Measurements from ENCODE around the gene ANKRD13B.
A peak's percentile ranks its signal among the peaks of the same experiment; 100 is the strongest.

ANKRD13B gene

DNA sequence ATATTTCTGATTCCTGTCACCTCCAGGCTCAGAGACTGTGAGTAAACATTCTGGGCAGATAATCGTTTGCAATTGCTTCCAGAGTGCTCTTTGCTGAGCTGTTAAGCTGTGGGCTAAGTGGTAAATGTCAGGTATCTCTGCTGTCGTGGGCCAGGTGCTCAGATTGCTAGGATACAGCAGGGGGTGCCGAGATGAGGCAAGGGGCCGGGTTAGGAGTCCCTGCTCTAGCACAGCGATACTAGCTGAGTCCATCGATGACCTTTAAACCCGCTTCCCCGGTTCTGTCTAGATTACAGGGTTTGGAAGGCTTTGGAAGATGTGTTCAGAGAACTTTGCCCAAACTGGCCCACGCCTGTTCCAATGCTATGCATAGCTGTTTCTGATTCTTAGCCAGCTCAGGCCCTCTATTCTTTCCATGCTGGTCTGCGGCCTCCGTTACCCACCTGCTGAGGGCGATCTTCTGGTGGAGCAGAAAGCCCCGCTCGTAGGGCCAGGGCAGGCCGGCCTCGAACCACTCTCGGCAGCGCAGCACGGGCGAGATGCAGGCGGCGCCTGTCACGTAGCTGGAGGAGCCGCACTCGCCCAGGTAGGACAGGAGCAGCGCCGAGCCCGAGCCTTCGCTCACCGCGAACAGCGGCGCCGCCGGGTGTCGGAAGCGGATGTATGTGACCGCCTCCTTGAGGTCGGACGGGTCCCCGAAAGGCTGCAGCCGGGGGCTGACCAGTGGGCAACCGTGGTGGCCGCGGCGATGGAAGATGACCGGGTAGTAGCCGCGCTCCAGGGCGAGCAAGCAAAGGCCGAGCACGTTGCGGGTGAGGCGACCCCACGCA, 27.1 kb upstream of the ANKRD13B start:
- Histone ChIP-seq H3K9me3 (ENCODE audit: control insufficient read depth, low read length) (no peaks in the 10 kb centered on the region), H3K27ac (no peak overlapping the region)

DNA sequence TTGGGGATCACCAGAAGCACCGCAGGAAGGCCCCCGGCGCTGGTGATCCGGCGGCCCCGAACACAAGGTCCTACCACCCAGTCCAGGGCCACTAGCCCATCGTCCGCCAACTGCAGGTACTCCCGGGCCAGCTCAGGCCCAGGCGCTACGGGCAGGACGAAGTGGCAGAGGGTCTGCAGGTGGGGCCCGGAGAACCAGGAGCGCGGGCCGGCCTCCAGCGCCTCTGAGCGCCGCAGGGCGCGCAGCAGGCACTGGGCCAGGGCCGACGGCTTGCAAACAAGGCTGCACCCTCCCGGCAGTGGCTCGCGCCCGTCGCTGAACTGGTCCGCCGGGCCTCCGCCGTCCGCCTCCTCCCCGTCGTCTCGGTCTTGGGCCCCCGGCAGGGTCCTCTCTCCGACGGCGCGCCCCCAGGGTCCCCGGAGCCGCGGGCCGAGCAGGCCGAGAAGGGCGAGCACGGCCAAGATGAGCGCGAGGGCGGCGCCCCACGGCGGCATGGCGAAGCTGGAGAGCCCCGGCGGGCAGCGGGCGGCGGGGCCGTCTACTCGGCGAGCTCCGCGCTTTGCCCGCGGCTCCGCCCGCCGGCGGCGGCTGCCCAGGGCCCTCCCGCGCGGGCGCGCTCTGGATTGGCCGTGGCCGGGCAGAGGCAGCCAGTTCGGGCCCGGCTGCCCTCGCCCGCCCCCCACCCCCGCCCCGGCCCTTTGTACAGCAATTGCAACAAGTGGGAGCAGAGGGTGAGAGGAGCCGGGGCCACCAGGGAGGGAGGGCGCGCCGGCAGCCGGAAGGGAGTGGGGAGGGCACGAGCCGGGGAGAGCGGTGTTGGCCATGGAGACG, 26.2 kb upstream of the ANKRD13B start, which contains the start of gene ABHD15:
ABHD15 (minus strand) TSS at position 565 of the 831 bp plus-strand sequence; CDS start at position 494, 71 bp downstream.
- Histone ChIP-seq H2AFZ (peak within 1 kb of the TSS; percentile 94), H3K9ac (peak within 1 kb of the TSS; percentile 46), H3K4me2 (ENCODE audit: low read length) (peak within 1 kb of the TSS; percentile 86), H3K27me3 (ENCODE audit: control insufficient read depth, insufficient read depth, low read length) (no peaks in the 10 kb centered on the region), H3K4me1 (peaks cover 8% of the 10 kb centered on the region), H3K9me3 (ENCODE audit: control insufficient read depth, low read length) (no peaks in the 10 kb centered on the region), H3K79me2 (no peaks in the 10 kb centered on the region), H3K36me3 (ENCODE audit: control insufficient read depth, insufficient read depth, low read length) (no peaks in the 10 kb centered on the region), H3K4me3 (ENCODE audit: low read depth, low read length) (peak within 1 kb of the TSS; percentile 63), H3K27ac (peak within 1 kb of the TSS; percentile 79)
- TF ChIP-seq, protein P1, sequence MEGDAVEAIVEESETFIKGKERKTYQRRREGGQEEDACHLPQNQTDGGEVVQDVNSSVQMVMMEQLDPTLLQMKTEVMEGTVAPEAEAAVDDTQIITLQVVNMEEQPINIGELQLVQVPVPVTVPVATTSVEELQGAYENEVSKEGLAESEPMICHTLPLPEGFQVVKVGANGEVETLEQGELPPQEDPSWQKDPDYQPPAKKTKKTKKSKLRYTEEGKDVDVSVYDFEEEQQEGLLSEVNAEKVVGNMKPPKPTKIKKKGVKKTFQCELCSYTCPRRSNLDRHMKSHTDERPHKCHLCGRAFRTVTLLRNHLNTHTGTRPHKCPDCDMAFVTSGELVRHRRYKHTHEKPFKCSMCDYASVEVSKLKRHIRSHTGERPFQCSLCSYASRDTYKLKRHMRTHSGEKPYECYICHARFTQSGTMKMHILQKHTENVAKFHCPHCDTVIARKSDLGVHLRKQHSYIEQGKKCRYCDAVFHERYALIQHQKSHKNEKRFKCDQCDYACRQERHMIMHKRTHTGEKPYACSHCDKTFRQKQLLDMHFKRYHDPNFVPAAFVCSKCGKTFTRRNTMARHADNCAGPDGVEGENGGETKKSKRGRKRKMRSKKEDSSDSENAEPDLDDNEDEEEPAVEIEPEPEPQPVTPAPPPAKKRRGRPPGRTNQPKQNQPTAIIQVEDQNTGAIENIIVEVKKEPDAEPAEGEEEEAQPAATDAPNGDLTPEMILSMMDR (IDR thresholded peaks at IDR 0.05), result no peak

More for the DNA sequence above, 27.1 kb upstream of the ANKRD13B start:
- H3K36me3 ChIP-seq (ENCODE audit: control insufficient read depth, insufficient read depth, low read length), result no peaks in the 10 kb centered on the region
- no peaks in the 10 kb centered on the region for H3K27me3 ChIP-seq (ENCODE audit: control insufficient read depth, insufficient read depth, low read length)
- H3K4me3 ChIP-seq (ENCODE audit: low read depth, low read length), result peak overlapping the region; percentile 19
- peak overlapping the region; percentile 76 for H3K4me2 ChIP-seq (ENCODE audit: low read length)
- peaks cover 8% of the 10 kb centered on the region for H3K4me1 ChIP-seq
- peak overlapping the region; percentile 71 for H2AFZ ChIP-seq
- no peaks in the 10 kb centered on the region for H3K79me2 ChIP-seq
- no peak overlapping the region for H3K9ac ChIP-seq
- TF ChIP-seq, protein P1 (IDR thresholded peaks at IDR 0.05), result no peak

DNA sequence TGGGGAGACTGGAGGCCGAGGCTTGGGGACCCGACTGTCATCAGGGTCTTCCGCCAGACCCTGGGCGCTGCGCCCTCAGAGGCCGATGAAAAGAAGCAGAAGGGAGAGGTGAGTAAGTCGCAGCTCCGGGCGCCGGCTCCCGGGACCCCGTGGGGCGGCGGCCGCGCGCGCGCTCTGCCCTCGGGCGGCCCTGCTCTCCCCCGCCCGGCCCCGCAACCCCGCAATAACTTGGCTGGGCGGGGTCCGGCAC, 25.7 kb upstream of the ANKRD13B start:
- no peaks in the 10 kb centered on the region for H3K9me3 ChIP-seq (ENCODE audit: control insufficient read depth, low read length)
- TF ChIP-seq, protein P1 (IDR thresholded peaks at IDR 0.05), result no peak
- H3K36me3 ChIP-seq (ENCODE audit: control insufficient read depth, insufficient read depth, low read length), result no peaks in the 10 kb centered on the region
- H2AFZ ChIP-seq, result peak overlapping the region; percentile 94
- peak overlapping the region; percentile 63 for H3K4me3 ChIP-seq (ENCODE audit: low read depth, low read length)
- peaks cover 8% of the 10 kb centered on the region for H3K4me1 ChIP-seq
- H3K4me2 ChIP-seq (ENCODE audit: low read length), result peak overlapping the region; percentile 86
- no peaks in the 10 kb centered on the region for H3K27me3 ChIP-seq (ENCODE audit: control insufficient read depth, insufficient read depth, low read length)
- H3K79me2 ChIP-seq, result no peaks in the 10 kb centered on the region
- H3K27ac ChIP-seq, result no peak overlapping the region
- no peak overlapping the region for H3K9ac ChIP-seq

DNA sequence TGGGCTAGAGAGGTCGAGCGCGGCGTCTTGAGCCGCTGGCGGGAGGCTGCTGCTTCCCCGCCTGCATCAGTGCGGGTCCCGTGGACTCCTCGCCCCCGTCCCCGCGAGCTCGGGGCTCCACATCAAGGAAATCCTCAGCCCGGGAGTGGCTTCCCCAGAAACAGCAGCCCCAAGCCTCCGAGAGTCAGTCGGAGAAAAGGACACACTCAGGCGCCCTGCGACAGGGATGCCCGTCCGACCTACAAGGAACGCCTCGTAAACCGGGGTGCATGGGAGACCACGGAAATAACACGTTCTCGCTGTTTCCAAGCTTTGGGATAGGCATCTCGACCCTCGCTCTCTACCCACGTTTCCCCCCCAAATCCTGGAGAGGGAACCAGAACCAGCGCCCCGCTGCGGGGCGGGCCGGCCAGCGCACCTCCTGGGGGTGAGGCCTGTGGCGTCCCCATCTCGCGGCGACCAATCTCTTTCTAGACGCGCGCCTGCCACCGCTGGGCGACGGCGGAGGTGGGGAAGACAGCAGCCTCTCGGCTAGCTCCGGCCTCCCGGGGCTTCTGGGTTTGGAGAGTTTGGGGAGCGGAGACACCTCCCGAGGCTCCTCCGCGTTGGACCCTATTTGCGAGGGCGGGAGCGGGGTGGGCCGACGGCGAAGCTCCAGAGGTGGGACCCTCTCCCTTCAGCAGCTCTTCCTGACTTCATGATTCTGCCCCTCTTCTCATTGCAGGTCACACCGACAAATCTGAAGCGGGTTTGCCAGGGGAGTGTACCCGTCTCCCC, 25.2 kb upstream of the ANKRD13B start:
- H3K4me1 ChIP-seq, result peaks cover 8% of the 10 kb centered on the region
- no peaks in the 10 kb centered on the region for H3K36me3 ChIP-seq (ENCODE audit: control insufficient read depth, insufficient read depth, low read length)
- no peaks in the 10 kb centered on the region for H3K27me3 ChIP-seq (ENCODE audit: control insufficient read depth, insufficient read depth, low read length)
- peak overlapping the region; percentile 94 for H2AFZ ChIP-seq
- peak overlapping the region; percentile 46 for H3K9ac ChIP-seq
- H3K4me3 ChIP-seq (ENCODE audit: low read depth, low read length), result peak overlapping the region; percentile 63
- peak overlapping the region; percentile 86 for H3K4me2 ChIP-seq (ENCODE audit: low read length)
- peak overlapping the region; percentile 79 for H3K27ac ChIP-seq
- TF ChIP-seq, protein P1 (IDR thresholded peaks at IDR 0.05), result peak; percentile 36
- H3K9me3 ChIP-seq (ENCODE audit: control insufficient read depth, low read length), result no peaks in the 10 kb centered on the region
- no peaks in the 10 kb centered on the region for H3K79me2 ChIP-seq

All from parathyroid adenoma (tissue), 2 donors.